ENCODE measurements around the gene ANP32A. TPM values are rescaled to one million over a fixed set of nuclear protein-coding genes. Genes with fewer than 3 reads are reported as not detected.

ANP32A gene
- total RNA-seq, 1 experiment from 2014 or later: 220 TPM

DNA sequence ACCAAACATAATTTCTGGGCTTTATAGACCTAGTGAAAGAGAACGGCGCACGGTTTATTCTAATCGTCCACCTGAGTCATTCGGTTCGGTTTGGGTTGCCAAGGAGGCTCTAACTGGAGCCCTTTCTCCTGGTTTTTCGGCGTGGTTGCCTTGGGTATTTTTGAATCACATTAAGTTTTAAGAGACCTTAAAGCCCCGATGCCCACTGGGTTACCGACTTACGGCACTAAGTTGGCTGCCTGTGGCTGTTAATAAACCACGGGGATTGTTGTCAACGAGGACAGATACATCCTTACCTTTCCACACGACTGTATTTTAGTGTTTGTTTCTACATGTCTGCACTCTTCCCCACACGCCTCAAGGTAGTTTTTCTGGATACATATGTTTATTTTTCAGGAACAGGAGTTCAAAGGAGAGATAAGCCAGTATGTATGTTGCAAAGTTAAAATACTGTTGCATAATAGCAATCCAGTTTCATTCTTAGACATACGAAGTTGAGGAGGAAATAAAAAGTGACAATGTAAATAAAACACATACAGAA is 1.2 kb upstream of the ANP32A start:
- ChIA-PET POLR2A (no interaction called here), CTCF (no interaction called here), RAD21 (ENCODE audit: low non-redundant PET in 1 of 2, low total read pairs in 2 of 2, uncharacterized antibody in 2 of 2, unreplicated experiment in 2 of 2) (no interaction called here)
- no peaks in the 10 kb centered on the region for H3K27me3 ChIP-seq (ENCODE audit: insufficient read depth, low read length)
- peak overlapping the region; percentile 91 for H3K9ac ChIP-seq (ENCODE audit: low read length)
- peak overlapping the region; percentile 96 for H3K4me2 ChIP-seq (ENCODE audit: low read length)
- no peaks in the 10 kb centered on the region for H3K9me3 ChIP-seq (ENCODE audit: control insufficient read depth in 1 of 2, insufficient read depth in 1 of 2, low read depth in 1 of 2, low read length in 2 of 2)
- peaks cover 2 to 18% of the 10 kb centered on the region in 2 experiments; a peak in 3 of 4 replicates for H3K4me1 ChIP-seq (ENCODE audit: control insufficient read depth in 1 of 2, insufficient read depth in 2 of 2, low read length in 2 of 2)
- BruUV-seq (replicated peaks): TSS peak; percentile 43
- H3K27ac ChIP-seq (ENCODE audit: low read depth, low read length): peak overlapping the region; percentile 96; the same call in 1 of the 2 replicates
- intact Hi-C loops (cut with micrococcal nuclease): no loop called here
- no peak for ATAC-seq
- H3K36me3 ChIP-seq (ENCODE audit: control insufficient read depth in 1 of 2, insufficient read depth in 2 of 2, low read length in 2 of 2): no peaks in the 10 kb centered on the region
- TF ChIP-seq CBX3 (IDR thresholded peaks at IDR 0.05; ENCODE audit: low read depth): no peak
- TF ChIP-seq RAD21 (IDR thresholded peaks at IDR 0.05; ENCODE audit: low read depth): no peak
- TF ChIP-seq, protein P1, sequence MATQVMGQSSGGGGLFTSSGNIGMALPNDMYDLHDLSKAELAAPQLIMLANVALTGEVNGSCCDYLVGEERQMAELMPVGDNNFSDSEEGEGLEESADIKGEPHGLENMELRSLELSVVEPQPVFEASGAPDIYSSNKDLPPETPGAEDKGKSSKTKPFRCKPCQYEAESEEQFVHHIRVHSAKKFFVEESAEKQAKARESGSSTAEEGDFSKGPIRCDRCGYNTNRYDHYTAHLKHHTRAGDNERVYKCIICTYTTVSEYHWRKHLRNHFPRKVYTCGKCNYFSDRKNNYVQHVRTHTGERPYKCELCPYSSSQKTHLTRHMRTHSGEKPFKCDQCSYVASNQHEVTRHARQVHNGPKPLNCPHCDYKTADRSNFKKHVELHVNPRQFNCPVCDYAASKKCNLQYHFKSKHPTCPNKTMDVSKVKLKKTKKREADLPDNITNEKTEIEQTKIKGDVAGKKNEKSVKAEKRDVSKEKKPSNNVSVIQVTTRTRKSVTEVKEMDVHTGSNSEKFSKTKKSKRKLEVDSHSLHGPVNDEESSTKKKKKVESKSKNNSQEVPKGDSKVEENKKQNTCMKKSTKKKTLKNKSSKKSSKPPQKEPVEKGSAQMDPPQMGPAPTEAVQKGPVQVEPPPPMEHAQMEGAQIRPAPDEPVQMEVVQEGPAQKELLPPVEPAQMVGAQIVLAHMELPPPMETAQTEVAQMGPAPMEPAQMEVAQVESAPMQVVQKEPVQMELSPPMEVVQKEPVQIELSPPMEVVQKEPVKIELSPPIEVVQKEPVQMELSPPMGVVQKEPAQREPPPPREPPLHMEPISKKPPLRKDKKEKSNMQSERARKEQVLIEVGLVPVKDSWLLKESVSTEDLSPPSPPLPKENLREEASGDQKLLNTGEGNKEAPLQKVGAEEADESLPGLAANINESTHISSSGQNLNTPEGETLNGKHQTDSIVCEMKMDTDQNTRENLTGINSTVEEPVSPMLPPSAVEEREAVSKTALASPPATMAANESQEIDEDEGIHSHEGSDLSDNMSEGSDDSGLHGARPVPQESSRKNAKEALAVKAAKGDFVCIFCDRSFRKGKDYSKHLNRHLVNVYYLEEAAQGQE (IDR thresholded peaks at IDR 0.05; ENCODE audit: low read depth): no peak
- TF ChIP-seq ZNF274 (IDR thresholded peaks at IDR 0.05; ENCODE audit: low read depth, low read length): no peak
- TF ChIP-seq, protein P2, sequence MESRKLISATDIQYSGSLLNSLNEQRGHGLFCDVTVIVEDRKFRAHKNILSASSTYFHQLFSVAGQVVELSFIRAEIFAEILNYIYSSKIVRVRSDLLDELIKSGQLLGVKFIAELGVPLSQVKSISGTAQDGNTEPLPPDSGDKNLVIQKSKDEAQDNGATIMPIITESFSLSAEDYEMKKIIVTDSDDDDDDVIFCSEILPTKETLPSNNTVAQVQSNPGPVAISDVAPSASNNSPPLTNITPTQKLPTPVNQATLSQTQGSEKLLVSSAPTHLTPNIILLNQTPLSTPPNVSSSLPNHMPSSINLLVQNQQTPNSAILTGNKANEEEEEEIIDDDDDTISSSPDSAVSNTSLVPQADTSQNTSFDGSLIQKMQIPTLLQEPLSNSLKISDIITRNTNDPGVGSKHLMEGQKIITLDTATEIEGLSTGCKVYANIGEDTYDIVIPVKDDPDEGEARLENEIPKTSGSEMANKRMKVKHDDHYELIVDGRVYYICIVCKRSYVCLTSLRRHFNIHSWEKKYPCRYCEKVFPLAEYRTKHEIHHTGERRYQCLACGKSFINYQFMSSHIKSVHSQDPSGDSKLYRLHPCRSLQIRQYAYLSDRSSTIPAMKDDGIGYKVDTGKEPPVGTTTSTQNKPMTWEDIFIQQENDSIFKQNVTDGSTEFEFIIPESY (IDR thresholded peaks at IDR 0.05; ENCODE audit: extremely low read depth, insufficient replicate concordance, low read length): no peak
- no peak for TF ChIP-seq ZFX (IDR thresholded peaks at IDR 0.05)
- no peak for TF ChIP-seq SRF (IDR thresholded peaks at IDR 0.05; ENCODE audit: low read depth)
- TF ChIP-seq EZH2phosphoT487 (IDR thresholded peaks at IDR 0.05; ENCODE audit: borderline replicate concordance): no peak
- TF ChIP-seq TCF7L2 (IDR thresholded peaks at IDR 0.05; ENCODE audit: borderline replicate concordance, extremely low read depth, insufficient read depth, insufficient read length): no peak
- TF ChIP-seq EGR1 (IDR thresholded peaks at IDR 0.05; ENCODE audit: low read depth): no peak
- no peak for TF ChIP-seq SP1 (IDR thresholded peaks at IDR 0.05; ENCODE audit: low read depth)
- no peak for TF ChIP-seq POLR2A (IDR thresholded peaks at IDR 0.05; ENCODE audit: borderline replicate concordance, extremely low read depth, insufficient read depth, insufficient read length)
- no peak for TF ChIP-seq SIN3A (IDR thresholded peaks at IDR 0.05; ENCODE audit: low read depth)
- peaks cover 54% of the 10 kb centered on the region for H3K79me2 ChIP-seq (ENCODE audit: insufficient read depth, low read length)
- H2AFZ ChIP-seq (ENCODE audit: low read depth, low read length, poor library complexity, severe bottlenecking): no peak overlapping the region
- H3K4me3 ChIP-seq (replicated peaks in 1 of 2; ENCODE audit: low read depth in 1 of 2, low read length in 2 of 2): peak overlapping the region; percentile 72 to 82
- DNase-seq (ENCODE audit: low read depth, low spot score): no peak
- H4K20me1 ChIP-seq (ENCODE audit: insufficient read depth): no peaks in the 10 kb centered on the region
- no peaks in the 10 kb centered on the region for H3K9me2 ChIP-seq (ENCODE audit: insufficient read depth)
